GM12878 (cell line): Measurements from ENCODE around the gene MMRN1. TPM values are rescaled to one million over a fixed set of nuclear protein-coding genes. Genes with fewer than 3 reads are reported as not detected.

Experiments used
- ATAC-seq: fragments of 200-7000 bp; cut with Tn5 transposase; 3 replicates; pipeline ENCODE4 v1.9.1; 2020; ENCODE audit warnings: mild to moderate bottlenecking, moderate library complexity
- BruUV-seq: library from RNA; stranded (reverse); fragments of 400-500 nt; replicated peaks from 2 replicates; lab custom pipeline; 2021; lab: Mats Ljungman, UMichigan
- CTCF ChIA-PET: fragments of 300-600 bp; sonication (Branson Sonifier 250); formaldehyde crosslinking; extraction: SDS; loops from one replicate; lab custom pipeline; 2021; ENCODE audit warnings: inconsistent platforms; lab: Yijun Ruan, JAX
- POLR2A ChIA-PET: fragments of 350-600 bp; formaldehyde crosslinking; extraction: SDS; loops from one replicate; lab custom pipeline; 2021; ENCODE audit warnings: inconsistent platforms; lab: Charles Lee
- RAD21 ChIA-PET: fragments of 300-600 bp; sonication (Branson Sonifier 250); formaldehyde crosslinking; loops from one replicate; lab custom pipeline; 2023; ENCODE audit warnings: antibody characterized with exemption; ENCODE audit not compliant: unreplicated experiment; lab: Charles Lee
- SMC1A ChIA-PET: fragments of 300-600 bp; sonication (Branson Sonifier 250); formaldehyde crosslinking; loops from one replicate; lab custom pipeline; 2023; ENCODE audit not compliant: unreplicated experiment, uncharacterized antibody; lab: Charles Lee
- DNase-seq: peaks from one replicate; pipeline ENCODE4 v3.0.0-alpha.2; 2011; ENCODE audit warnings: low read depth, low spot score
- FAIRE-seq: peaks from 3 replicates; lab custom pipeline; 2011; peaks lifted over from hg19 to GRCh38; lab: Jason Lieb, UNC
- H2AFZ ChIP-seq: 2 replicates; pipeline ENCODE4 v1.6.0; 2011; ENCODE audit warnings: low read depth, low read length, control low read depth; ENCODE audit not compliant: control insufficient read depth
- H3K27ac ChIP-seq: 2 replicates; pipeline ENCODE4 v1.5.1; 2011; ENCODE audit warnings: control low read depth; ENCODE audit not compliant: control insufficient read depth, insufficient read depth
- H3K27me3 ChIP-seq, 2 experiments: replicated peaks in 1 of 2; 2 replicates each; pipeline versions ENCODE4 v1.6.0 to v1.6.1; 2011; ENCODE audit warnings: low read length in 1 of 2; ENCODE audit not compliant: control insufficient read depth in 2 of 2, insufficient read depth in 2 of 2
- H3K36me3 ChIP-seq, 2 experiments: 2 replicates each; pipeline ENCODE4 v1.5.1; 2011; ENCODE audit warnings: low read length in 1 of 2; ENCODE audit not compliant: control insufficient read depth in 2 of 2, insufficient read depth in 2 of 2
- H3K4me1 ChIP-seq: 2 replicates; pipeline ENCODE4 v1.6.1; 2011; ENCODE audit warnings: mild to moderate bottlenecking, low read length, moderate library complexity, mixed read lengths; ENCODE audit not compliant: control insufficient read depth, insufficient read depth
- H3K4me2 ChIP-seq: 2 replicates; pipeline ENCODE4 v1.6.0; 2011; ENCODE audit warnings: control low read depth; ENCODE audit not compliant: control insufficient read depth, insufficient read depth
- H3K4me3 ChIP-seq: fragments of 200-600 bp; sonication (generic); 2 replicates; pipeline ENCODE4 v1.5.1; 2016
- H3K79me2 ChIP-seq: 2 replicates; pipeline ENCODE4 v1.6.0; 2011; ENCODE audit warnings: low read length; ENCODE audit not compliant: control insufficient read depth, insufficient read depth
- H3K9ac ChIP-seq: 2 replicates; pipeline ENCODE4 v1.8.0; 2011; ENCODE audit warnings: low read length, control low read depth, mixed read lengths; ENCODE audit not compliant: control insufficient read depth, insufficient read depth
- H3K9me3 ChIP-seq: replicated peaks from 3 replicates; pipeline ENCODE4 v1.5.1; 2011; ENCODE audit warnings: mild to moderate bottlenecking, low read length; ENCODE audit not compliant: control insufficient read depth, insufficient read depth
- H4K20me1 ChIP-seq: 2 replicates; pipeline ENCODE4 v1.6.0; 2011; ENCODE audit not compliant: control insufficient read depth, insufficient read depth
- BACH1 ChIP-seq: fragments of 450-650 bp; IDR thresholded peaks from 2 replicates; pipeline ENCODE4 v1.6.1; 2017; ENCODE audit warnings: mild to moderate bottlenecking, borderline replicate concordance
- BCL11A ChIP-seq: IDR thresholded peaks from 2 replicates; pipeline ENCODE4 v1.6.1; 2011; ENCODE audit warnings: low read depth, low read length
- CHD1 ChIP-seq: IDR thresholded peaks from 2 replicates; pipeline ENCODE4 v1.6.1; 2012; ENCODE audit warnings: low read depth, low read length, improper control_type of control experiment
- CREM ChIP-seq: IDR thresholded peaks from 2 replicates; pipeline ENCODE4 v1.6.1; 2014; ENCODE audit warnings: antibody characterized with exemption, low read depth
- MEF2B ChIP-seq: fragments of 450-650 bp; IDR thresholded peaks from 2 replicates; pipeline ENCODE4 v1.6.1; 2018; ENCODE audit warnings: mild to moderate bottlenecking, moderate library complexity; ENCODE audit not compliant: partially characterized antibody, poor library complexity, severe bottlenecking
- NBN ChIP-seq: fragments of 450-650 bp; IDR thresholded peaks from 2 replicates; pipeline ENCODE4 v1.6.1; 2016
- NKRF ChIP-seq: fragments of 450-650 bp; conservative IDR thresholded peaks from 2 replicates; pipeline ENCODE4 v1.6.1; 2017; ENCODE audit warnings: mild to moderate bottlenecking, moderate library complexity
- NR2C2 ChIP-seq: IDR thresholded peaks from 2 replicates; pipeline ENCODE4 v1.6.1; 2011; ENCODE audit warnings: borderline replicate concordance, low read depth; ENCODE audit not compliant: control insufficient read depth, insufficient read length
- NR2F1 ChIP-seq: fragments of 450-650 bp; conservative IDR thresholded peaks from 2 replicates; pipeline ENCODE4 v1.6.1; 2017; ENCODE audit warnings: mild to moderate bottlenecking
- NRF1 ChIP-seq: conservative IDR thresholded peaks from 2 replicates; pipeline ENCODE4 v1.6.1; 2011; ENCODE audit warnings: mild to moderate bottlenecking, low read depth, low read length, improper control_type of control experiment
- RAD51 ChIP-seq: fragments of 450-650 bp; IDR thresholded peaks from 2 replicates; pipeline ENCODE4 v1.6.1; 2016; ENCODE audit warnings: moderate library complexity, mild to moderate bottlenecking, inconsistent platforms
- RCOR1 ChIP-seq: conservative IDR thresholded peaks from 2 replicates; pipeline ENCODE4 v1.6.1; 2012; ENCODE audit warnings: low read depth, low read length, improper control_type of control experiment
- SIX5 ChIP-seq: IDR thresholded peaks from 2 replicates; pipeline ENCODE4 v1.6.1; 2011; ENCODE audit warnings: mild to moderate bottlenecking, low read depth, low read length, moderate library complexity; ENCODE audit not compliant: severe bottlenecking
- SMC3 ChIP-seq: IDR thresholded peaks from 2 replicates; pipeline ENCODE4 v1.6.1; 2011; ENCODE audit warnings: low read length, improper control_type of control experiment, borderline replicate concordance
- ZBTB4 ChIP-seq: fragments of 450-650 bp; formaldehyde crosslinking; IDR thresholded peaks from 2 replicates; pipeline ENCODE4 v1.4.0; 2022; ENCODE audit warnings: mild to moderate bottlenecking, moderate library complexity
- ZSCAN29 ChIP-seq: fragments of 450-650 bp; IDR thresholded peaks from 2 replicates; pipeline ENCODE4 v1.6.1; 2017; ENCODE audit warnings: mild to moderate bottlenecking, moderate library complexity
- WGBS: methylation state at CpG from one replicate; pipeline ENCODE4 v1.1.6; 2016; ENCODE audit warnings: low lambda C conversion rate; ENCODE audit not compliant: insufficient replicate concordance, insufficient coverage; ENCODE audit errors: missing lambda C conversion rate; 5-methylcytosine and 5-hydroxymethylcytosine counted together
- in situ Hi-C: fragments of 300-500 bp; cut with MboI; formaldehyde crosslinking; loops from 9 replicates; pipeline ENCODE4 v1.14.3; 2018; ENCODE audit warnings: mixed read lengths
- intact Hi-C: fragments of 100-400 bp; cut with micrococcal nuclease; formaldehyde crosslinking; loops from one replicate; pipeline ENCODE4 v1.14.2; 2022; ENCODE audit not compliant: unreplicated experiment
- polyA plus RNA-seq, 11 experiments: library from polyadenylated mRNA; depleted of rRNA in 4 of 11; unstranded in 6 of 11; stranded (reverse) in 5 of 11; fragments of >200 nt; fragmentation: Nextera tagmentation in 4 of 11; fragmentation: Illumina TruSeq in 1 of 11; extraction: Ambion mirVana in 4 of 11; extraction: Trizol in 1 of 11; gene quantifications; 1 replicate in 1 of 11; 2 replicates in 10 of 11; pipeline versions ENCODE4 v1.2.1 to v1.2.3, GENCODE V29; 2011 to 2016; ENCODE audit warnings: inconsistent platforms in 2 of 11, missing spikeins in 2 of 11, low read depth in 1 of 11
- total RNA-seq, 4 experiments: library from RNA; depleted of rRNA in 3 of 4; stranded (reverse); fragments of >200 nt in 3 of 4; fragmentation: Illumina TruSeq in 1 of 4; extraction: Trizol in 1 of 4; gene quantifications; 2 replicates each; pipeline versions ENCODE4 v1.2.1 to v1.2.3, GENCODE V29; 2013 to 2021
- TF ChIP-seq, protein P1 (sequence below): IDR thresholded peaks from 2 replicates; pipeline ENCODE4 v1.6.1; 2012; ENCODE audit warnings: low read depth, low read length, improper control_type of control experiment
- TF ChIP-seq, protein P2 (sequence below): IDR thresholded peaks from 2 replicates; pipeline ENCODE4 v1.6.1; 2011; ENCODE audit warnings: borderline replicate concordance, low read depth, mild to moderate bottlenecking, moderate library complexity, mixed read lengths, low read length; ENCODE audit not compliant: insufficient read depth; ENCODE audit errors: extremely low read length

Gene MMRN1
- total and polyA plus RNA-seq, 10 of the 15 experiments (the other 5 are each of a cell fraction or from before 2014, with no cell fraction given): 0.50 to 3.9 (median 0.78) TPM

DNA sequence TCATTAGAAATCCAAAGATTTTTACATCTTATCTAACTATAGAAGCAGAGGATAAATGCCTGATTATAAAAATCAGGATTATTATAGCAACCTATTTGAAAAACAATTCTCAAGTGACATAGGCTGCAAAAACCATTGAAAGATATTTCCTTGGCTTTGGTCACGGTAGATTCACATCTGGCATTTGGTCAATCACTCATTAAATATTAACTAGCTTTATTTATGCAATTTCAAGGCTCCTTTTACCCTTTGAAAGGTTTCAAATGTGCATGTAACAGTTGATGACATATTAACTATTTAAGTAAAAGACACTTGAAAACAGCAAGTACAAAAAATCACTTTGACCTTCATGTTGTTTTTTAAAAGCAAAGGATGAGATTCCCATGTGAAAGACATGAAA, 98.1 kb downstream of the MMRN1 start:
- Histone ChIP-seq H3K27ac (no peak overlapping the region), H3K4me2 (no peak overlapping the region), H3K79me2 (no peaks in the 10 kb centered on the region), H3K4me1 (no peaks in the 10 kb centered on the region), H3K9me3 (no peaks in the 10 kb centered on the region), H2AFZ (no peak overlapping the region), H3K36me3 (no peaks in the 10 kb centered on the region), H3K4me3 (no peak overlapping the region), H3K9ac (no peak overlapping the region), H4K20me1 (no peaks in the 10 kb centered on the region), H3K27me3 (no peaks in the 10 kb centered on the region)
- intact Hi-C loops: no loop called here
- ATAC-seq (no peak), DNase-seq (no peak), FAIRE-seq (no peak)
- 0% methylated on average over 1 of the region's 1 CpG for WGBS
- POLR2A ChIA-PET: no interaction called here
- CTCF ChIA-PET: no interaction called here
- SMC1A ChIA-PET: interaction anchor here (1.4 to 1.5 kb wide), 2 partner anchors 10 to 13 kb away, joined by 3 to 4 read pairs; no protein-coding TSS in a partner anchor
- RAD21 ChIA-PET: no interaction called here
- no TSS peak for BruUV-seq
- in situ Hi-C loops: no loop called here
- TF ChIP-seq NKRF (no peak), SMC3 (no peak), RAD51 (no peak), BACH1 (no peak), CHD1 (no peak), BCL11A (no peak), CREM (no peak), ZSCAN29 (no peak), NRF1 (no peak), NBN (no peak), NR2C2 (no peak), ZBTB4 (no peak), SIX5 (no peak), NR2F1 (no peak), MEF2B (no peak), RCOR1 (no peak)
- TF ChIP-seq, protein P1, sequence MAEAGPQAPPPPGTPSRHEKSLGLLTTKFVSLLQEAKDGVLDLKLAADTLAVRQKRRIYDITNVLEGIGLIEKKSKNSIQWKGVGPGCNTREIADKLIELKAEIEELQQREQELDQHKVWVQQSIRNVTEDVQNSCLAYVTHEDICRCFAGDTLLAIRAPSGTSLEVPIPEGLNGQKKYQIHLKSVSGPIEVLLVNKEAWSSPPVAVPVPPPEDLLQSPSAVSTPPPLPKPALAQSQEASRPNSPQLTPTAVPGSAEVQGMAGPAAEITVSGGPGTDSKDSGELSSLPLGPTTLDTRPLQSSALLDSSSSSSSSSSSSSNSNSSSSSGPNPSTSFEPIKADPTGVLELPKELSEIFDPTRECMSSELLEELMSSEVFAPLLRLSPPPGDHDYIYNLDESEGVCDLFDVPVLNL: no peak
- TF ChIP-seq, protein P2, sequence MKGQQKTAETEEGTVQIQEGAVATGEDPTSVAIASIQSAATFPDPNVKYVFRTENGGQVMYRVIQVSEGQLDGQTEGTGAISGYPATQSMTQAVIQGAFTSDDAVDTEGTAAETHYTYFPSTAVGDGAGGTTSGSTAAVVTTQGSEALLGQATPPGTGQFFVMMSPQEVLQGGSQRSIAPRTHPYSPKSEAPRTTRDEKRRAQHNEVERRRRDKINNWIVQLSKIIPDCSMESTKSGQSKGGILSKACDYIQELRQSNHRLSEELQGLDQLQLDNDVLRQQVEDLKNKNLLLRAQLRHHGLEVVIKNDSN: no peak
